ENCODE data around the gene DCC.

Gene DCC

DNA sequence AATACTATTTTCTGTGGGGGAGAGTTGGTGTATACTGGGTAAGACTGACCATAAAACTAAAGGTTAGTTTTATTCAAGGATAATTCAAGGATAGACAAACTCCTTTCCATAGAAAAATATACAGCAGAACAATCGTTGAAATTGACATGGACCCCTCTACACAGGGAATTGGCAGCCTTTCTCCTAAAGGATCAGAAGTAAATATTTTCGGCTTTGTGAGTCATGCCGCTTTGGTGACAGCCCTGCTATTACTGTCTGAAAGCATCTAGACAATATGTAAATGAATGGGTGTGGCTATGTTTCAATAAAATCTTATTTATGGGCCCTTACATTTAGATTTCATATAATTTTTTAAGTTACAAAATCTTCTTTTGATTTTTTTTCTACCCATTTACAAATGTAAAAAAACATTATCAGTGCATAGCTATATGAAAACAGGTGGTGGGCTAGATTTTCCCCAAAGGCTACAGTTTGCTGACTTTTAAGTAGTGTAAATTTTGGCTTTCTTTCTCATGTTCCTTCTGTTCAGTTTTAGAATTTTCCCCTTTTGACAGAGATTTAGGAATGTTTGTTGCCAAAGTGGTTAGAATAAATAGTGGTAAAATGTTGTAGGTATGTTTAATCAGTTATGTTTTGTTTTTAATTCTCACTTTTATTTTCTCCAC lies 270.6 kb downstream of the DCC start:
- DNase-seq = no peak

- no peak for DNase-seq
Measured at GRCh38 chr18:52612406-52612805, 272.4 kb downstream of the DCC start.

GRCh38 chr18:52615321-52615720 lies 275.3 kb downstream of the DCC start:
- DNase-seq = no peak

DNA sequence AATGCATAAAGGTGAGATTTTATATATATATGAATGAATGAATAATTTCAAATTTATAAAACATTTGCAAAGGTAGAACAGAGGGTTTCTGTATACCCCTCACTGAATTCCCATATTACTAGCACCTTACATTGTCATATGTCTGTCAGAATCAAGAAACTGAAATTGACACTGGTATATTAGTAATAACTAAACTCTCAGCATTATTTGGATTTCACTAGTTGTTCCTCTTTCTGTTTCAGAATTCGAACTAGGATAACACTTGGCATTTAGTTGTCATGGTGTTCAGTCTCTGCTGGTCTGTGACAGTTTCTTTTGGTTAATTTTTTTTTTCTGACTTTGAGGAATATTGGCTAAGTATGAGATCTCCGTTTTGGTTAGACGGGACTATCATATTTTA lies 275.9 kb downstream of the DCC start:
- no peak for DNase-seq

DNA sequence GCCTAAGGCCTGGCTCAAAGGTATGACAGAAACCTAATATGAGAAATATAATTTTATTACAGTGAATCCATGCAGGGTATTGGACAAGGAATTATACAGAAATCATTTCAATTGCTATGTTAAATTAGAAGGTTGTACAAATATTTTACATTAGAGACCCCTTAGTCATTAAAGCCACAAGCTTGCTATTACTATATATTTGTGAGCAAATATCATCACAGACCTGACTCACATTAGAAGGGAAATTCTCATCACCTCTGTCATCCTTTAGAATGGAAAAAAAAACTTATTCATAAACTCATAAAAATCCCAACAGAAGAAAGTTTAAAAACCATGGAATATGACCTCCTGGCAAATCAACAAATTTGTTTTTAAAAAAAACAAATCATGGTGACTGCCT lies 277.9 kb downstream of the DCC start:
- no peak for DNase-seq

- DNase-seq = no peak
Measured at GRCh38 chr18:52620926-52621439, 281.0 kb downstream of the DCC start.

GRCh38 chr18:52624702-52625101 lies 284.7 kb downstream of the DCC start:
- DNase-seq = no peak

- DNase-seq = no peak
Measured at GRCh38 chr18:52636536-52636935, 296.5 kb downstream of the DCC start.

DNA sequence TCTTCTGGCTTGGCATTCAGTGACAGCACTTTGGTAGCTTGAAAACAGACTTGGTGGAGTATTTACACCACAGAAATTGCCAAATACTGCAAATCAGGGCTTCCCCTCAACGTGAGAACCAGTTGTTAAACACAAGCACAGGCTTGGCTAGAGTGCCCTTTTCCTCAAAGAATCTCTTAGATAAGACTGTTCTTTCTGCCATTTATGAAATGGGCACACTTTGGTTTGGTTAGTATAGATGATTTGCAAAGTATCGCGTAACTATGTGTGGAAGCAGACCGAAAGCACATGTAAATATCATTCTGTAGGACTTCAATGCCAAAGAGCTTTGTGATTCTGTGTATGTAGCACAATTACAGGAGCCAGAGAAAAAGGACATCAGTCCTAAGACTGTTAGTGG lies 308.2 kb downstream of the DCC start:
- DNase-seq = no peak

- DNase-seq = no peak
Measured at GRCh38 chr18:52652391-52652790, 312.4 kb downstream of the DCC start.

DNA sequence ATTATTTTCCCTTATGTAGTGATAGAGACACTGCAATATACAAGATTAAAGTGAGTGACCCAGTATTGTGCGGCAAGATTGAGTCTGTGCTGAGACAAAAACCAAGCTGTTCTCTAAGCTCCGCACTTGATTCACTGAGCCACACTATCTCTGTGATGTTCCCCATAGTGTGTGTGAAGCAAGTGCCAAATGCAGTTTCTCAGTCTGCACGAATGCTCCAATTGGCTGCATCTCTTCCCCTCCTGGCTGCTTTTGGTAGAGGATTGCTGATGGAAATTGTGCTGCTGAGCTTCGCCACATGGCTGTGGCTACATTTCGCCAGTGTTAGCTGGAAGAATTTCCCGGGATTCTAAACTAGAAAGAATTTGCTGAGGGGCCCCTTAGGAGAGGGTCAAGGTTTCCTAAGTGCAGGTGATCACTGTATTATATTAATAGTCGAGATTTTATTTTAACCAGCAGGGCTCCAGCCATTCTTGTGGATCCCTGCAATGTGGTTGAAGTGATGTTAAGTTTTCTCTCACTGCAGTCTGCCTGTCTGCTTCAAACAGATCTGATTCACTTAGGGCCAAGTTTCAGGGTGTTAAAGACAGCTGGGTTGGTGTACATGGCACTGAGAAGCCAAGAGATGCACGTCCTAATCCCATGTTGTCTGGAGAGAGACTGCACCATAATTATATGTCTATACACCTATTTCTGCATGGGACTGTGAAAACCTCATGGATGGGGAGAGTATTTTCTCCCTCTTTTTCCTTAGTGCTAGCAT lies 317.2 kb downstream of the DCC start:
- DNase-seq = no peak

DNA sequence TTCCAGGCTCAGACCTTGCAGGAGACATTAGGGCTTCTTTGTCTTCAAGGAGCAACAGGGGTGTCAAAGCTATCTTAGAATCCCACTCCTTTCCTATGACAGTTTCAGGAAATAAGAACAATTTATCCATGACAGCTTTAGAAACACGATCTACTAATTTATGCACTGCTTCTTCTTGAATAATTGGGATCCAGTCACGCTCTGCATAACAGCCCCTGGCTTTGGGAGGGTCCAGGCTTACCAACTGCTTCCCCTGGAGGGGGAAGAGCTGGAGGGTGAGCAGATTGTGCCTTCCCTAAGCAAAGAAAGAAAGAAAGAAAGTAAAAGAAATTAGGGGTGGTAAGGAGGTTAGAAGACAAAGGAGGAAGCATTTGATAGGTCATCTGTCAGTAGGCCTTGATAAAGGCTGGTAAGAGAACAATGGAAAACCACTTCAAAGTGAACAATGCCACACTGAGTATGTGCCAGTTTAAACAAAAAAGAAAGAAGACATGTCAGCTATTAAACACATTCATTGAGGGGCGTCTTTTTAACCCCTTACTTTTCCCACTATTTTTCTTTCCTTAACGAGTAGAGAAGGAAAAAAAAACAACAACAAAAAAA lies 327.6 kb downstream of the DCC start:
- no peak for DNase-seq

DNA sequence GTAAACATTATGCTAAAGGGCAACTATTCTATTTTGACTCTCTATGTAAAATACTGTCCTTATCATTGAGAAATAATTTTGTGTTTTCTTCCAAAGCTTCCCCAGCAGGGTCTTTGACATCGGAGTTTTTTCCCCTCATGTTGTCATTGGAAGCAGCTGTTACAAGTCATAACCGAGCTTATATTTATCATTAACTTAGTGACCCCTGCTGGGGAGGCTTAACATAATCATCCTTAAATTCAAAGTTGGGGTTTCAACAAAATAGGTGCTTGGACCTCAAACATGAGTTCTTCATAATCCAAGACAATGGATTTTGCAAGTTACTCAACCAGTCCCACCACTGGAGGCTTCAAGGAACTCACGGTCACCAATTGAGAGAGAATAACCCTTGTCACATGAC lies 330.9 kb downstream of the DCC start:
- no peak for DNase-seq

- DNase-seq = no peak
Measured at GRCh38 chr18:52678034-52678433, 338.0 kb downstream of the DCC start.

DNA sequence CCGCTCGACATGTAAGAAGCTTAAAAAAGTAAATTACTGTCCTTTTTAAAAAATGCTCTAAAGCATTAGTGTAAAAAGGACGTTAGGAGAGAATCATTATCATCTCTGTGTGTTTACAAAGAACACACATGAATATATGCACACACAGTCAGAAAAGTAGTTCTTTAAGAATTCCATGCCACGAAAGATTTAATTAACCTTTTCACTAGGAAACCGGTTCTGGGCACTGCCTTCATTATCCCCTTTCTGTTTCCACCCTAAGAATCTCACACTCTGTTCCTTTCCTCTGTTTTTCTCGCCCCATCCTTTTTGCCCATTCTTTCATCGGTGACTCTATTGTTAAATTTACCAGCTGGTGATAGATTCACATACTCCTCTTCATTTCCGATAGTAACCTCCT lies 338.6 kb downstream of the DCC start:
- no peak for DNase-seq

DNA sequence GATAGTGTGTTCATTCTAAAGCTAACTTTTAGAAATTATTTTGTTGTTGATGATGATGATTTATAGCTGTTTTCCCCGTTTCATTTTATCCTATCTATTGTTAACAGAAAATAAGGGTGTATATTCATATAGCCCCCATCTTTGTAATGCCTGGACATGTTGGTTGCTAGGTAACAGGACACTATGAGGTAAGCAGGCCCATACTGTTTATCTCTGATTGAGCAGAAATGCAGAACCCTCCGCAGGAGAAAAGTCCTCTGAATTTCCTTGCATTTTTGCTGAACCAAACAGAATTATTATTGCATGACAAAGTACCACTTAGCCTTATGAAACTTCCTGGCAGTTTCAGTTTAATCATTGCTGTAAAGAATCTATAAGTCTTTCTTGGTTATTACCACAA lies 339.4 kb downstream of the DCC start:
- no peak for DNase-seq

DNA sequence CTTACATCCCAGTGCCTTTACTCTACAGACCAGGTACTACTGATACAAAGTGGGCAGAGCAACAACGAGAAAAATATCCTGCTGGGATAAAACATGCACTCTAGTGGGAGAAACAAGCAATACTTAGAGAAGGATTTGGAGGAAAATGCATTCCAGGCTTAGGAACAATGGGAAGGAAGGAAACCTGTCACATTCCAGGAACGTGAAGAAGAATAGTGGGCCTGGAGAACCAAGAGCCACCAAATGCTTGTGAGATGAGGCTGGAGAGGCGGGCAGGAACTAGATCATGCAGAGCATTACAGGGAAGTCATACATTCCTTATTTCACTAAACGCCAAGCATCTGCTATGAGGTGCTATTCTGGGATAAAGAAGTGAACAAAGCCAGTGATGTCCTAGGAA lies 342.3 kb downstream of the DCC start:
- no peak for DNase-seq

DNA sequence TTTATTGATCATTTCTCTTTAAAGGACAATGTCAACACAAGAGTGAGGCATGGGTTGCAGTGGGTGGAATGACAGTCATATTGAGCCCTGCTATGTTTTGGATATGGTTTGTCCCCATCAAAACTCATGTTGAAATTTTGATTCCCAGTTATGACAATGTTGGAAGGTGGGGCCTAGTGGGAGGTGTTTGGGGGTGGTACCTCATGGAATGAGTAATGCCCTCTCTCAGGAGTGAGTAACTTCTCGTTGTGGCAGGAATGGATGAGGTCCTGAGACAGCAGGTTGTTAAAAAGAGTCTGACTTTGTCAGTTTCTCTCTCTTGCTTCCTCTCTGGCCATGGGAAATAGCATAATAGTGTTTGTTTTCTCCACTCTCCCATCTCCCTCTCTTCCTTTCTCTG lies 345.3 kb downstream of the DCC start:
- DNase-seq = no peak

- DNase-seq = no peak
Measured at GRCh38 chr18:52691841-52692240, 351.8 kb downstream of the DCC start.

GRCh38 chr18:52694804-52695203 lies 354.8 kb downstream of the DCC start:
- DNase-seq = no peak

- no peak for DNase-seq
Measured at GRCh38 chr18:52700116-52700515, 360.1 kb downstream of the DCC start.

- DNase-seq = no peak
Measured at GRCh38 chr18:52700816-52701215, 360.8 kb downstream of the DCC start.

- no peak for DNase-seq
Measured at GRCh38 chr18:52701219-52701935, 361.4 kb downstream of the DCC start.

- DNase-seq = no peak
Measured at GRCh38 chr18:52715421-52715820, 375.4 kb downstream of the DCC start.

All from activated effector memory CD4-positive, alpha-beta T cell treated with Interleukin-2 at 50 U/mL for 16 hours (primary cell).